LHCN-M2 (cell line): ENCODE results near the gene PAIP2. TPM values are rescaled to one million over a fixed set of nuclear protein-coding genes. Genes with fewer than 3 reads are reported as not detected.
A peak's percentile ranks its signal among the peaks of the same experiment; 100 is the strongest.
"Not testable (repeated sequence)": the region's sequence is repeated elsewhere in the genome, so short reads cannot be mapped to it uniquely, and the experiment has no call there.

Source experiments
- DNase-seq: peaks from one replicate; pipeline ENCODE4 v3.0.0-alpha.2; 2012; ENCODE audit warnings: low read depth
- total RNA-seq: library from RNA; depleted of rRNA; stranded (reverse); fragments of >200 nt; gene quantifications from 2 replicates; pipeline ENCODE4 v1.2.3, GENCODE V29; 2014

The PAIP2 gene
- total RNA-seq, 1 experiment from 2014 or later, result 50.1 TPM

DNA sequence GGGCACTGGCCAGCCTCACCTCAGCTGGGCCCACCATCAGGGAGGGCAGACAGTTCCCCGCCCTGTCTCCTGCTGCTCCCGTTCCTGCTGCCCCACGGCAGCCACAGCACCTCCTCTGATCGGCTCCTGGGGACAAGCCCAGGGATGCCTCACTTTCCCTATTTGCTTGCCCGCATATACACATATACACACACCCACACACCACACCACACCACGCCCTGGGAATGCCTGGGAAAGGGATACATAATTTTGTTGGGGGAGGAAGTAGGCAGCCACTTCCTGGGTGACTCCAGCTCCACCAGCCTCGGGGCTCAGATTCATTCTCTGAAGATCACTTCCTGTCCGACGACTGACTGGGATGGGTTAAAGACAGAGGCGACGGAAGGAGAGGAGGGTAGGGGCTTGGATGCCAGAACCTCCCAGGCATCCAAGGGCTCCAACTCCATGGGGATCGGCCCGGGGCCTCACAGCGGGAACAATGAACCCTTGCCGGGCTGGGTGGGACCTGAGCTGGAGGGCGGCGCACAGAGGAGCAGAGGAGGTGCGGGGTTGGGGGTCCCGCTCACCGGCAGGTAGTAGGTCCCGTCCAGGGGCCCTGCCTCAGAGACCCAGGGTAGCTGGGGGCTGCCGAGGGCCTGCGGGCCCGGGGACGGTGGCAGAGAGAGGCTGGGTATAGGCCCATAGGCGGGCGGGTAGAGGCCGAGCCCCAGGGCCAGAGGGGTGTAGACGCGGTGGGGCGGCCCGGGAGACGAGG lies 50.1 kb downstream of the PAIP2 start:
- no peak for DNase-seq

DNA sequence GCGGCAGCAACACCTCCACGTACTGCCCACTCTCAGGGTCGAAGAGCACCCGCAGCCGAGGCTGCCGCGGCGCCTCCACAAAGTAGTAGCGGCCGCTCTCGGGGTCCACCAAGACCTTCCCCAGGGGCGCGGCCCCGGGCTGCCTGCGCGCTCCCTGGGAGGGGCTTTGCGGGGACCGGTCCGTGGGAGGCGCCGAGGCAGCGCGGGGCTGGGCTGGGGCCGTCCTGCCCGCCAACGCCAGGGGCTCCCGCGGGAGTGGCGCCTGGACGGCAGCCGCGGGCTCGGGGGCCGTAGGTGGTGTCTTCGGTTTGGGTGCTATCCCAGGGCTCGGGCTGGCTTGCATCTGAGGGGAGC lies 50.6 kb downstream of the PAIP2 start:
- no peak for DNase-seq

DNA sequence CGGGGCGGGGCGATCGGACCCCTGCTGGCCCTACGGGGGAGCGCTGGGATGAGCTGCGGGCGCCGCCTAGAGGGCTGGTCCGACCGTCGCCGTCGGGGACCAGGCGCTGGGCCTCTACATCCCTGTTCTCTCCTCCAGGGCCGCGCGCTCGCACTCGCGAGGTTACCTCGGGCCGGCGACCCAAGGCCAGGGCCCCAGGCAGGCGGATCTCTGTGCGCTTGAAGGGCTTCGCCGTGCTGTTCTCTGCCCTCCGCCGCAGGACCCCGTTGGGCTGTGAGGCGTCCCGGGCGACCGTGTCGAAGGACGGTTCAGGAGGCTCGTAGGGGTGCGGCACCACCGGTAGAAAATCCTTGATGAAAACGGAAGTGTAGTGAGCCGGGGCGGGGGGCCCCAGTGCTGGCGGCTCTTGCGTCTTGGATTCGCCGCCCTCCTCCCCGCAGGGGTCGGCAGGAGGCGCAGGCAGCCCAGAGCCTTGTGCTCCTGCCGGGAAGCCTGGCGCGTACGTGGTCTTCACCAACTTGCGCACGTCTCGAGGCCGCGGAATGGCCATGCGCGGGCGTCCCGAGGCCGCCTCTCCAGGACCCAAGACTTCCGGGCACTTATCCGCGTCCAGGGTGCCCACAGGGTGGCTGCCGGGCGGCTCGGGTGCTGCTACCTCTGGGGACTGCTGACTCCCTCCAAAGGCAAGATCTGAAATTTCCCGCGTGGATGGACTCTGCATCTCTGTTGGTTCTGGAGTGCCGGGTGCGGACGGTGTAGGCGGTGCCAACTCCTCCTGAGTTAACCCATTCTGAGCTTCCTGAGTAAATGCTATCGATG lies 51.2 kb downstream of the PAIP2 start:
- no peak for DNase-seq

DNA sequence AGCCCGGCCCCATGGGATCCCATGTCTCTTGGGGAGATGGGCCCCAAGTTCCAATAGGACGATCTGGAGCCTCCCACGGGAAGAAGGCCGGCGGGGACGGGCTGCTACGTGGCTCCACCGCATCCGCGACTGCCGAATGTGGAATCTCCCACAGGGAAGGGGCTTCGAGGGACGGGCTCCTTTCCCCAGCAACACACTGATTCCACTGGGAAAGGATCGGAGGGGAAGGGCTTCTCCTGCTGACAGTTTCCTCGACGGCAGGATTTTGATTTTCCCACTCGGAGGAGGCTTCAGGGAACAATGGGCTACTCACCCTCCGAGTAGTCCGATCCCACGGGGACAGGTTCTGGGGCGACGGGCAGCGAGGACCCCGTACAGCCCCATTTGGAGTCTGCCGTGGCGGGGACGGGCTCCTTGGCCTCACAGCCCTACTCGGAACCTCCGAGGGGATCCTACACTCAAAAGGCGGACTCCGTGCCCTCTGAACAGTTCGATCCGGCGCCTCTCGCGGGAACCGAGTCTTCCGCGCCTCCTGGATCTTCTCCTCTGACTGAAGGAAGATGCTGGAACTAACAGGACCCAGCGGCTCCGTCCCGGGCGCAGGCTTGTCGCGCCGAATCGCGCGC lies 52.0 kb downstream of the PAIP2 start:
- no peak for DNase-seq

DNA sequence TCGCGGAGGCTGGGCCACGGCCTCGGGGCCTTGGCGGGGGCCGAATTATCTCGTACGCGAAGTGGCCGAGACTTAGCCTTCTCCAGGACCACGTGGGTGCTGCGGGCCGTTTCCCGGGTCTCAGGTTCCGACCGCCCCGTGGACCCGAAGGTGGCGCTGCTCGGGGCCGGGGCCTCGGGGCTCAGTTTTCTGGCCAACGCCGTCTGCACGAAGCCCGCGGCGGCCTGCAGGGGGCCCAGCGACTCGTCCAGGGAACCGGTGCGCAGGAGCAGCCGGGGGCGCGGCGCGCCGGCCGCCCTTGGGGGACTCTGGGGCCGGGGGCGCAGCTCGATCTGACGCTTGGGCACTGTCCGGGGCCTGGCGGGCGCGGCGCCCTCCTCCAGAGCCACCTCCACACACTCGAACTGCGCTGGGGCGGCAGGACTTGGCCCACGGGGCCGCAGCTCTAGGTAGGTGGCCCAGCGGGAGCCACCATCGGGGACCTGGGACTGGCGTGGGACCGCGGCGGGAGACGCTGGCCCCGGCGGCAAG lies 52.5 kb downstream of the PAIP2 start:
- DNase-seq, result no peak

DNA sequence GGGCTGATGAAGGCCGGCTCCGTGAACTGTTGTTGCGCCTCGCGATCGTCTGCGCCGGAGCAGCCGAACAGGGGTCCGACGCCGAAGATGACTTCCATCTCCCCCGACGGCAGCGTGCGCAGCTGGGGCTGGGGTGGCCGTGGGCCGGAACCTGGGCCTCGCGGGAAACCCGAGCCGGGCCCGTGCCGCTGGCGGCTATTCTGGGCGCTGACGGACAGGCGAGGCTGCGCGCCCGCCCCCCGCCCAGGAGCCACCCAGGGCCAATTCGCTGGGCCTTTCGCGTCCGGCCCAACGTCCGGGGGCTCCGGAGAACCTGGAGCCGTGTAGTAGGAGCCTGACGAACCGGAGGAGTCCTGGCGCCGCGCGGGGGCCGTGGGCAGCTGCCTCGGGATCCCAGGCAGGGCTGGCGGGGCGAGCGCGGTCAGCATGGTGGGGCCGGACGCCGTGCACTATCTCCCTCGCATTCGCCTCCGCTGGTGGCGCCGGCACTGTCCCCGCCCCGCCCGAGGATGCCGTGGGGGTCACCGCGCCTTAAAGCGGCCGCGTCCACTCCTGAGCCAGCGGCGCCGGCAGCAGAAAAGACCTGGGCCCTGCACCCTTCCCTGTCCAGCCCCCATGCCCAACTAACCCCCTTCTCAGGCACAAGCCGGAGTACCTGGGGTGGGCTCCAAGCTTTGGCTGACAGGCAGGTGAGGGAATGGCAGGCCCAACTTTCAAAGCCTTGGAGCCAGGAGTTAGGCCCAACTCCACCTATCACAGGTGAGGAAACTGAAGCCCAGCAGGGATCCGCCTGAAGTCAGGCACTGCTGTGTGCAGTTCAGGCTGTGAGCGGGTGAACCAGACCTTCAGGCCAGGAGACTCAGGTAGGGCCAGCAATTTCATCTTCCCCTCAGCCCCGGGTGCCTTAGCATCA lies 53.3 kb downstream of the PAIP2 start, which contains the start of gene PROB1:
Gene PROB1, minus strand, starts transcription at position 451 of the 913 bp plus-strand sequence. Its CDS starts 23 bp downstream, at position 428.
- peak; percentile 43 for DNase-seq

DNA sequence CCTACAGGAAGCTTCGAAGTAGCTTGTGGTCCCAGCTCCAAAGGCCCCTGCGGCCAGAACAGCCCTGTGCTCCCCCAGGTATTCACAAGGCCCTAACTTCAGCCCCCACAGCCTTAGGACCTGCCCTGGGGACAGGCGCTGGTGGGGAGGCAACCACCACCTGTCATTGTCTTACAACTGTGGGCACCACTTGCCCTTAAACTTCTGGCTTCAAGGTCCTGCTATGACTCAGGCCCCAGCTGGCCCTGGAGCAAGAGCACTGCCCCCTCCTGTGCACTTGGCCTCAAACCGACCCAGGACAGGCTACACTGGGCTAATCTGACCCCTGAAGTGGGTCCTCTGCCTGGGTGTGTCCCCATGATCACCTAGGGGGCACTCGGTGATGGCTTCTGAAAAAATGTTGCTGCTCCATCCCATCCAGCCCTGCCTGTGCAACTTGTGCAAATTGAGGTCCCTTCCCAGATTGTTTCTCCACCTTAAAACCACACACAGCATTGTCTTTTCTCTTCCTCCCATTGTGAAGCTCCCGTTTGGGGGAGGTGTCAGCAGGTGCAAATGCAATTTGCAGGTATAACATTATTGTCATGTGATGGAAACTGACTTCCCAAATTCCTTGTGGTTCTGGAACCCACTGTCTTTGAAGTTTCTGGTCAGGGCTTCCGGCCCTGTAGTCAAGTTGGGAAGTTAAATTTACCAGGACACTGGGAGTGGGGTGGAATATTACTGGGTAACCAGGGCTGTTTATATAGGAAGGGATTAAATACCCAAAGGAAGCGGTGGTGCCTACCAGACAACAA lies 54.4 kb downstream of the PAIP2 start:
- peak; percentile 90 for DNase-seq

DNA sequence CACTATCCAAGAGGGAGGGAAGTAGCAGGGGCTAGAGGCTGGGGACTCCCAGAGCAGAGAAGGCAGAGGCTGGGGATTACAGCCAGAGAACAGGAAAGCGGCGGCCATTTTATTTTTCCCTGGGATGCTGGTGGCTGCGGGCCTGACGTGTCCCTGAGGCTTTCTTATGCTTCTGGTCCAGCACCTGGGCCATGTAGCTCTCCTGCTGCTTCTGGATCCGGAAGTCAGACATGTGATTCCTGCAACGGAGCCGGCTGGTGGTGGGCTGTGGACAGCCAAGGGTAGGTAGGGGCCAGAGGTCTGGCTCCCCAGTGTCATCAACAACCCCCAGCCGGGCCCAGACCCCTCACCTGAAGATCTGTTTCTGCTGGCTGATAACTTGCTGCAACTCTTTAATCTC lies 55.0 kb downstream of the PAIP2 start:
- DNase-seq, result no peak

DNA sequence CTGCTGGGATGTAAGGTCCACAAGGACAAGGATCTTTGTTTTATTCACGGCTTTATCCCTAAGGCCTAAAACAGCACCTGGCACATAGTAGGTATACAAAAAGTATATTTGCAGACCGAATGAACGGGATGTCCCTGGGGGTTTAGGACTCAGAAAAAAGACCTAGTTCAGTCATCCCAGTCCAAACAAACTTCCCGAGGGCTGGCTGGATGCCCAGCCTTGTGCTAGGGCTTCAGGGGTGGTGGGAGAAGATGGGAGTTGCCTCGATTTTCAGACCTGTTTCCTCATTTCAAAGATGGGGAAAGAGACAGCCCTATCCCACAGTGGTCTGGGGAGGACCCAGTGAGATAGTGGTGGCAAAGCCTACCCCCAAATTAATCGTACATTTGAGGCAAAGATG lies 56.3 kb downstream of the PAIP2 start:
- DNase-seq, result no peak

DNA sequence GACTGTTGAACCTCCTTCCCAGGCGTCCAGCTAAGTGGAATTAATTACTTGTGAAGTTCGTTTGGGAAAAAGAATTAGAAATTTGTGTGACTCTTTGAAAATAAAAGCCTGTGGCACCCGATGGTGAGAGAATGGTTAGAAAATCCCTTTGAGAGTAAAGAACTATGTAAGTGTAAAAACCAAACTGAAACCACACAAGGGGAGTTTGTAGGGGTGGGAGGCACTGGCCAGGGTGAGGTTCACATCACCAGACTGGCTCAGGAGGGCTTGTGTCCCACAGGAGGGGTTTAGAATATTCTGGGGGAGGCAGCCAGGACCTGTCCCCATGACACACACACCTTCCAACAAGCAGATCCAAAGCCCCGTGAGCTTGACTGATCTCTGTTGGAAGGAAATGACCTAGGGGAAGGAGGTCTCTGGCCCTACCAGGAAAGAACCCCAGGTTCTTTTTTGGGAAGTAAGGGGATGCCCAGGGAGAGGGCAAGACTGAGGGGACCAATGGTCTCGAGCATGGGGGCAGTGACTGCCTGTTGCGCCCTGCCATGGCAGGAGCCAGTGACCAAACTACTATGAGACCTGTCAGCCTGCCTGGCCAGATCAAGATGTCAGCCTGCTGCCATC lies 58.0 kb downstream of the PAIP2 start:
- no peak for DNase-seq

DNA sequence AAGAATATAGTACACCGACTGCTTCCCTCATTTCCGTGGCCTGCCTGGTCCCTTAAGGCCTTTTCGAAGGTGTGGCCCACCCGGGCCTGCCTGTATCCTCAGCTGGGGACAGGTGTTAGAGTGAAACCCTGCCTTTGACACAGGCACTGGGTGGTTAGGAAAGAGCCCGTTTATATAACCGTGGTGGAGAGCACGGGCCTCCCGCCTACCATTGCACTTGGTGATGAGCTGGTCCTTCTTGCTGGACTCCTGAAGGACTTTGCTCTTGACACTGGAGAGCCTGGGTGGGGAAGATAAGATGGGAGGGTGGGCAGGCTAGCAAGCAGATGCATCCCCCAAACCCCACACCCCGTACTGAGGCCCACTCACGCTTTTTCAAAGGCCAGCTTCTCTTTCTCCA lies 59.9 kb downstream of the PAIP2 start:
- no peak for DNase-seq

DNA sequence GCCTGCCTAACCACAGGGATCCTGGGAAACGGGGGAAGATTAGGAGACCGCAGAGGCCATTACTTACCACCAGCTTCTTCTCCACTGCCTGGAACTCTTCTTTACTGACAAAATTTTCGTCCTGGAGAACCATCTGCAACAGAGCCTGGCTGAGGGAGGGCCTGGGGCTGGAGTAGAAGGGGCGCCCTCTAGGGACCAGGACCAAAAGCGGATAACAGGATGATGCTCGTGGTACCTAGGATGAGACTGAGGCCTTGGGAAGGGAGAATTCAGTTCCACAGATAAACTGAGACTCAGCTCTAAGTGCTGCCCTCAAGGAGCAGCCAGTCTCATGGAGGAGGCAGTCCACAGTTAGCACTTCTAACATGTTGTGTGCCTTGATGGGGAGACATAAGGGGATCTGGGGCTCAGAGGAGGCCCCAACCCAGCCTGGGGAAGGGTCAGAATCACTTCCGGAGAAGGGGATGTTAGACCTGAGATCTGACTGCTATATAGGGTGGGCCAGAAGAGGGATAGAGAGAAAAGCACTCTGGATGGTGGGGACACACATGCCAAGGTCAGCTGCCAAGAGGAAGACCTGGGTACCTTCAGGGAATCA lies 61.0 kb downstream of the PAIP2 start:
- no peak for DNase-seq

DNA sequence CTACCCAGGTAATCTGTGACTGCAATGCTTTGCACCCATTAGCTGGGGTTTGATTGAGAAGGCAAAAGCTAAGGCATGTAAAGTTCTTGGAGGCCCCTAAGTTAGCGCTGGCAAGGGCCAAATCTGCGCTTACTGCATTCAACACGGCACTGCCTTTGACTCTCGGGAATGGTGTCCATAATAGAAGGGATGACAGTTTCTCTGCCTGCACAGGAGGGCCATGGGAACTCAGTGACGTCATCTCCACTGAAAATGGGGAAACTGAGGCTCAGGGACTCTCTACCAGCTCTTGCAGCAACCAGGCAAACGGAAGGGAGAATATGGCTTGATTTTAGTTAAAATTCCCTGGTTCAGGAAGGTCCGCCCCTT lies 61.7 kb downstream of the PAIP2 start:
- no peak for DNase-seq

DNA sequence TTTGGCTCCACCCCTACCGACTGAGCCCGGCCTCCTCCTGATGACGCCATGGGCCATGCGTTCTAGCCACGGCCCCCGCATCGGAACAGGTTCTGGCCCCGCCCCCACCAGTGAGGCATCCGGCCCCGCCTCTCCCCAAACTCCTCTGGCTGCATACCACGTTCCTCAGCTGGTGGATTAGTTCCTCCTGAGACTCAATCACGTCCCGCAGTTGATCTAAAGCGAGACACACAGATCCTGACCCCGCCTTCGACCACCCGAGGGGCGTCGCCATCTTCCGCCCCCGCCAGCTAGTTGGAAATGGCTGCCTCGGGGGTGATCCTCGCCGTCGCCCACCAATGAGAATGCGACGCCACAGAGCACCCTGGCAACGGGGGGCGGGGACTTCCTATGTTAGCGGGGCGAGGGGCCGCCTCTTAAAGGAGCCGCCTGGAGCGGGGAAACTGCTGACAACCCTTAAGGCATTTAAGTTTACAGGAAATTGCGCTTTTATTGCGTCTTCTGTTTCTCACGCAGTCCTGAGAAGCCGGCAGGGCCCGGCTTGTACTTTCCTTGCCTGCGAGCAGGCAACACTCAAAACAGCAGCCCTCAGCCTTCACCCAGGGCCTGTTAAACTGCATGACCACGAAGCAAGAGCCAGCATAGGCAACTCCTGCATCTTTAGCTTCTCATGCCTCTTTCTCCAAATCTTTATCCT lies 62.3 kb downstream of the PAIP2 start, which contains the start of gene SPATA24:
Gene SPATA24, minus strand, starts transcription at position 303 of the 697 bp plus-strand sequence. Its CDS starts 29 bp downstream, at position 274.
- peak; percentile 96 for DNase-seq

DNA sequence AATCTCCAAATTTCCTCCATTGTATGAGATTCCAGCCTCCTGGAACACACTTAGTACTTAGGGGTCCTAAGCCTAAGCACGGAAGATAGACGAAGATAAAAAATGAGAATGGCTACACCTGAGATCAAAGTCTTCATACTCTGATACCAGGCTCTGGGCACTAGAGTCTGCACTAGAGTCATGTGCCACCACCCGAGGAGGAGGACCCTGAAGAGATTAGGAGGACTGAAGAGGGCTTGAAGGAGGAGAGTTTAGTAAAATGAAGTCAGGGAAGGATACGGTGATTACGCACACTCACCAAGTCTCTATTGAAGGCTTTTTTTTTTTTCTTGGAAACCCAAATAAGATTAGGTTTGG lies 62.8 kb downstream of the PAIP2 start:
- DNase-seq, result no peak

DNA sequence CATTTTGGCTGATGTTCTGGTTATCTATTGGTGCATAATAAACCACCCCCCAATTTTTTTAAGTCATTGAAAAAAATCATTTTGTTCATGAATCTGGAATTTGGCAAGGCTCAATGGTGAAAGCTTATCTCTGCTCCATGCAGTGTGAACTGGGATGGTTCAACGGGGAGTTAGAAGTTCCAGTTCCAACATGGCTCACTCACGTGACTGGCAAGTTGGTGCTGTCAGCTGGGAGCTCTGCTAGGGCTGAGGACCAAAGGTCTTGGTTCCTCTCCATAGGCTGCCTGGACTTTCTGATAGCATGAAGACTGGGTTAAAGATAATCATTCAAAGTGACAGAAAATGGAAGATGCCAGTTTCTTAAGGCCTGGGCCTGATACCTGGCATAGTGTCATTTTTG lies 65.3 kb downstream of the PAIP2 start:
- DNase-seq, result no peak

DNA sequence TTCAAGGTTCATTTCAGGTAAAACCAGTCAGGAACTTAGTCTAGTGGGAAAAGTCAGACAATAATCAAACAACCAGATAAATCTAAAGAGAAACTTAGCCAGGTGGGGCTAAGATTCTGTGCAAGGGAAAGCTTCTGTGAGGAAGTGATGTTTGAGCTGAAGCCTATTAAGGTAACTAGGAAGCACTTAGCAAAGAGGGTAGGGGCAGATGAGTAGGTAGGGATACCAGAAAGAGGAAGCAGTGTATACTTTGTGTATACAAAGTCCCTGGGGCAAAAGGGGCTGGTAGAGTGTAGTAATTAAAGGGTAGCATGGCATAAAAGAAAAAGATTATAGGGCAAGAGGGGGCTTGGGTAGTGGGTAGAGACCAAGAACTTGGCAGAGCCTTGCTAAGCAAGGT lies 65.9 kb downstream of the PAIP2 start:
- no peak for DNase-seq

DNA sequence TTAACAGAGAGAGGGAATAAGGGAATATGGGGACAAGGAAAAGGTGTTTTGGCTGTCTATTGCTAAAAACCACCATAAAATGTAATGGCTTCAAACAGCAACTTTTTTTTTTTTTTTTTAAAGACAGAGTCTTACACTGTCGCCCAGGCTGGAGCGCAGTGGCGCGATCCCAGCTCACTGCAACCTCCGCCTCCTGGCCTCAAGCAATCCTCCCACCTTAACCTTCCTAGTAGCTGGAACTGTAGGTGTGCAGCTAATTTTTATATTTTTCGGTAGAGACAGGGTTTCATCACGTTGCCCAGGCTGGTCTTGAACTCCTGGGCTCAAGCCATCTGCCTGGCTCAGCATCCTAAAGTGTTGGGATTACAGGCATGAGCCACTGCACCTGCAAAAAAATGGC lies 66.5 kb downstream of the PAIP2 start:
- DNase-seq, result no peak

DNA sequence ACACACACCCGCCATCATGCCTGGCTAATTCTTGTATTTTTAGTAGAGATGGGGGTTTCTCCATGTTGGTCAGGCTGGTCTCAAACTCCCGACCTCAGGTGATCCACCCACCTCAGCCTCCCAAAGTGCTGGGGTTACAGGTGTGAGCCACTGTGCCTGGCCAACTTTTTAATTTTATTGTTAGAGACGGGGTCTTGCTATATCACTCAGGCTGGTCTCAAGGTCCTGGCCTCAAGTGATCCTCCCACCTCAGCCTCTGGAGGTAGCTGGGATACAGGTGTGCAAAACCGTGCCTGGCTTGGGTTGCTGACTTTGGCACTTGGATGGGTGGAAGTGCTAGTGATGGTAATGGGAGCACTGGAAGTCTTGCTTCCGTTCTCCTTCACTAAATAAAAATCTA lies 67.5 kb downstream of the PAIP2 start:
- DNase-seq, result not testable (repeated sequence)
